OCI-LY3 (cell line): ENCODE measurements around the gene BBOX1.

Experiments
- H2AFZ ChIP-seq: fragments of 200-600, 300-600 bp; shearing (Covaris generic); 2 replicates; pipeline ENCODE4 v1.6.0; 2014; ENCODE audit warnings: antibody characterized with exemption, low read depth, low read length
- H3K27ac ChIP-seq: fragments of 200-600, 300-600 bp; sonication (generic); 2 replicates; pipeline ENCODE4 v1.5.1; 2014; ENCODE audit warnings: mild to moderate bottlenecking, low read length, moderate library complexity, mixed read lengths
- H3K27me3 ChIP-seq: fragments of 200-600, 300-600 bp; sonication (generic); 2 replicates; pipeline ENCODE4 v1.6.1; 2014; ENCODE audit warnings: low read depth, low read length, mixed read lengths
- H3K36me3 ChIP-seq: fragments of 200-600, 300-600 bp; sonication (generic); replicated peaks from 2 replicates; pipeline ENCODE3; 2014; ENCODE audit warnings: low read depth, low read length, mixed read lengths
- H3K4me1 ChIP-seq: fragments of 300-600, 200-600 bp; sonication (generic); 2 replicates; pipeline ENCODE4 v1.6.1; 2014; ENCODE audit warnings: low read length, mixed read lengths
- H3K4me2 ChIP-seq: fragments of 200-600, 300-600 bp; sonication (generic); 2 replicates; pipeline ENCODE4 v1.6.1; 2014; ENCODE audit warnings: low read length, mixed read lengths
- H3K4me3 ChIP-seq: fragments of 300-600, 200-600 bp; sonication (generic); 2 replicates; pipeline ENCODE4 v1.5.1; 2014; ENCODE audit warnings: antibody characterized with exemption, mild to moderate bottlenecking, low read length, moderate library complexity
- H3K79me2 ChIP-seq: fragments of 300-600, 200-600 bp; shearing (Covaris generic); 2 replicates; pipeline ENCODE4 v1.6.1; 2014; ENCODE audit warnings: mild to moderate bottlenecking, low read length, mixed read lengths
- H3K9ac ChIP-seq: fragments of 300-600, 200-600 bp; shearing (Covaris generic); 2 replicates; pipeline ENCODE4 v1.6.0; 2014; ENCODE audit warnings: mild to moderate bottlenecking, low read length, moderate library complexity
- H3K9me3 ChIP-seq: fragments of 200-600, 300-600 bp; shearing (Covaris generic); 2 replicates; pipeline ENCODE4 v1.6.1; 2014; ENCODE audit warnings: low read length, mixed read lengths; ENCODE audit not compliant: insufficient read depth
- H4K20me1 ChIP-seq: fragments of 200-600, 300-600 bp; sonication (generic); 2 replicates; pipeline ENCODE4 v1.6.1; 2016; ENCODE audit warnings: low read length, mixed read lengths; ENCODE audit not compliant: insufficient read depth
- CTCF ChIP-seq: fragments of 200-600, 300-600 bp; sonication (generic); IDR thresholded peaks from 2 replicates; pipeline ENCODE4 v1.5.1; 2014; ENCODE audit warnings: antibody characterized with exemption, low read length, low read depth
- EZH2phosphoT487 ChIP-seq: fragments of 200-600 bp; shearing (Covaris generic); IDR thresholded peaks from 2 replicates; pipeline ENCODE4 v1.6.1; 2018; ENCODE audit warnings: antibody characterized with exemption, mixed run types, low read depth

BBOX1 gene

GRCh38 chr11:27115051-27115650, 74.5 kb downstream of the BBOX1 start:
- H3K79me2 ChIP-seq, result no peaks in the 10 kb centered on the region
- H2AFZ ChIP-seq, result no peak overlapping the region
- H4K20me1 ChIP-seq, result no peaks in the 10 kb centered on the region
- H3K9ac ChIP-seq, result no peak overlapping the region
- H3K36me3 ChIP-seq, result no peaks in the 10 kb centered on the region
- H3K4me2 ChIP-seq, result no peak overlapping the region
- H3K27me3 ChIP-seq, result no peaks in the 10 kb centered on the region
- no peaks in the 10 kb centered on the region for H3K4me1 ChIP-seq
- no peak overlapping the region for H3K4me3 ChIP-seq
- no peaks in the 10 kb centered on the region for H3K9me3 ChIP-seq
- TF ChIP-seq CTCF (no peak), EZH2phosphoT487 (no peak)
- H3K27ac ChIP-seq, result no peak overlapping the region

GRCh38 chr11:27116684-27117083, 76.1 kb downstream of the BBOX1 start:
- Histone ChIP-seq H3K9ac (no peak overlapping the region), H3K79me2 (no peaks in the 10 kb centered on the region), H3K36me3 (no peaks in the 10 kb centered on the region), H4K20me1 (no peaks in the 10 kb centered on the region), H3K27ac (no peak overlapping the region), H3K27me3 (no peaks in the 10 kb centered on the region), H3K4me3 (no peak overlapping the region), H3K9me3 (no peaks in the 10 kb centered on the region), H3K4me1 (no peaks in the 10 kb centered on the region), H2AFZ (no peak overlapping the region), H3K4me2 (no peak overlapping the region)
- TF ChIP-seq EZH2phosphoT487, result no peak
- no peak for TF ChIP-seq CTCF

- H2AFZ ChIP-seq, result no peak overlapping the region
- H3K4me1 ChIP-seq, result no peaks in the 10 kb centered on the region
- H4K20me1 ChIP-seq, result no peaks in the 10 kb centered on the region
- TF ChIP-seq EZH2phosphoT487, result no peak
- TF ChIP-seq CTCF, result no peak
- H3K36me3 ChIP-seq, result no peaks in the 10 kb centered on the region
- no peak overlapping the region for H3K9ac ChIP-seq
- H3K27ac ChIP-seq, result no peak overlapping the region
- H3K4me2 ChIP-seq, result no peak overlapping the region
- H3K79me2 ChIP-seq, result no peaks in the 10 kb centered on the region
- no peak overlapping the region for H3K4me3 ChIP-seq
- H3K9me3 ChIP-seq, result no peaks in the 10 kb centered on the region
- no peaks in the 10 kb centered on the region for H3K27me3 ChIP-seq
These were observed 77.8 kb downstream of the BBOX1 start for GRCh38 chr11:27118371-27118770.

- Histone ChIP-seq H3K4me2 (no peak overlapping the region), H3K36me3 (no peaks in the 10 kb centered on the region), H4K20me1 (no peaks in the 10 kb centered on the region), H3K9ac (no peak overlapping the region), H3K9me3 (no peaks in the 10 kb centered on the region), H3K27ac (no peak overlapping the region), H2AFZ (no peak overlapping the region), H3K79me2 (no peaks in the 10 kb centered on the region), H3K4me1 (no peaks in the 10 kb centered on the region), H3K27me3 (no peaks in the 10 kb centered on the region), H3K4me3 (no peak overlapping the region)
- TF ChIP-seq EZH2phosphoT487 (no peak), CTCF (no peak)
These were observed 78.3 kb downstream of the BBOX1 start for GRCh38 chr11:27118949-27119348.
